Fibroblast of villous mesenchyme (primary cell): Measurements from ENCODE around the gene ZNF423. TPM values are rescaled to one million over a fixed set of nuclear protein-coding genes. Genes with fewer than 3 reads are reported as not detected.
A peak's percentile ranks its signal among the peaks of the same experiment; 100 is the strongest.

Source experiments
- DNase-seq: peaks from one replicate; pipeline ENCODE4 v3.0.0-alpha.2; 2010; ENCODE audit warnings: low read depth
- H3K4me3 ChIP-seq: 2 replicates; pipeline ENCODE4 v1.5.1; 2011; ENCODE audit warnings: low read depth, mild to moderate bottlenecking, low read length
- total RNA-seq: library from RNA; depleted of rRNA; stranded (reverse); fragments of >200 nt; gene quantifications from 2 replicates; pipeline ENCODE4 v1.2.3, GENCODE V29; 2012
- TF ChIP-seq, protein P1 (sequence below): IDR thresholded peaks from 2 replicates; pipeline ENCODE4 v1.5.1; 2012; ENCODE audit warnings: low read depth, mild to moderate bottlenecking, low read length; ENCODE audit not compliant: insufficient read depth

ZNF423 gene
- total RNA-seq, 1 donor: 0.43 TPM

DNA sequence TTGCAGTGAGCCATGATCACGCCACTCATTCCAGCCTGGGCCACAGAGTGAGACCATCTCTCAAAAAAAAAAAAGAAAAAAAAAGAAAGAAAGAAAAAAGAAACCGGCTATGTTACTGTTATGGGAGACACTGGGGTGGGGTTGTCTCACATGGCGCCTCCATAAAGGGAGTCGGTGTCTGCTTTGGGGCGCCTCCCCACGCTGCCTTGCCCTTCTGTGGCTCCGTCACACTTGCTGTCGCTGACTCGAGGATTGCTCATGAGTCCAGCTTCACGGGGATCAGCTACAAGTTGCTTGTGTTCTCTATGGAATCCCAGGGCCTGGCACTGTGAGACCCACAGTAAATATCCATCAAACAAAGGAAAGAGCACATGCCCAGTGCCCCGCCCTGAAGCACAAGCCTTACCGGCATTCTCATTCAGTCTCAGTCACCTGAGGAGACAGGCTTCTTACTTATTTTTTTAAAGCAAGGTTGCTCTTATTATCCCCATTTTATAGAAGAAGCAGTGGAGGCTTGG is 40.6 kb upstream of the ZNF423 start:
- DNase-seq: no peak
- no peak overlapping the region for H3K4me3 ChIP-seq
- TF ChIP-seq, protein P1, sequence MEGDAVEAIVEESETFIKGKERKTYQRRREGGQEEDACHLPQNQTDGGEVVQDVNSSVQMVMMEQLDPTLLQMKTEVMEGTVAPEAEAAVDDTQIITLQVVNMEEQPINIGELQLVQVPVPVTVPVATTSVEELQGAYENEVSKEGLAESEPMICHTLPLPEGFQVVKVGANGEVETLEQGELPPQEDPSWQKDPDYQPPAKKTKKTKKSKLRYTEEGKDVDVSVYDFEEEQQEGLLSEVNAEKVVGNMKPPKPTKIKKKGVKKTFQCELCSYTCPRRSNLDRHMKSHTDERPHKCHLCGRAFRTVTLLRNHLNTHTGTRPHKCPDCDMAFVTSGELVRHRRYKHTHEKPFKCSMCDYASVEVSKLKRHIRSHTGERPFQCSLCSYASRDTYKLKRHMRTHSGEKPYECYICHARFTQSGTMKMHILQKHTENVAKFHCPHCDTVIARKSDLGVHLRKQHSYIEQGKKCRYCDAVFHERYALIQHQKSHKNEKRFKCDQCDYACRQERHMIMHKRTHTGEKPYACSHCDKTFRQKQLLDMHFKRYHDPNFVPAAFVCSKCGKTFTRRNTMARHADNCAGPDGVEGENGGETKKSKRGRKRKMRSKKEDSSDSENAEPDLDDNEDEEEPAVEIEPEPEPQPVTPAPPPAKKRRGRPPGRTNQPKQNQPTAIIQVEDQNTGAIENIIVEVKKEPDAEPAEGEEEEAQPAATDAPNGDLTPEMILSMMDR: no peak

DNA sequence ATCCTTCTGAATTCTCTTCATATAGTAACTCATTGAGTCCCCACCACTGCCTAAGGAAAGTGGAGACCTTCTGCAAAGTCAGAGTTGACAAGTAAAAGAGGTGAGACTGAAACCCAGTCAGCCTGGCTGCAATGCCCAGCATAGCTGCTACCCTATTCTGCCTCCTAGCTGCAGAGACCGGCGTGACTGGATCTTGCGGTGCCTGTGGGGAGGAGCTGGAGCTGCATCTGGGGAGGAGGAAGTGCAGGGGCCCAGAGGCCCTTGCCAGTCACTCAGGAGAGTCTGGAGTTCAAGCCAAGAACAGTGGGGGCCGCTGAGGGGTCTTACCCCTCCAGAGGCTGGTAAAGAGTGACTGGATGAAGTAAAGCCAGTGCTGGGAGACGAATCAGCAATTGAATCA is 35.0 kb upstream of the ZNF423 start:
- no peak for DNase-seq
- TF ChIP-seq, protein P1: peak; percentile 8
- H3K4me3 ChIP-seq: no peak overlapping the region

DNA sequence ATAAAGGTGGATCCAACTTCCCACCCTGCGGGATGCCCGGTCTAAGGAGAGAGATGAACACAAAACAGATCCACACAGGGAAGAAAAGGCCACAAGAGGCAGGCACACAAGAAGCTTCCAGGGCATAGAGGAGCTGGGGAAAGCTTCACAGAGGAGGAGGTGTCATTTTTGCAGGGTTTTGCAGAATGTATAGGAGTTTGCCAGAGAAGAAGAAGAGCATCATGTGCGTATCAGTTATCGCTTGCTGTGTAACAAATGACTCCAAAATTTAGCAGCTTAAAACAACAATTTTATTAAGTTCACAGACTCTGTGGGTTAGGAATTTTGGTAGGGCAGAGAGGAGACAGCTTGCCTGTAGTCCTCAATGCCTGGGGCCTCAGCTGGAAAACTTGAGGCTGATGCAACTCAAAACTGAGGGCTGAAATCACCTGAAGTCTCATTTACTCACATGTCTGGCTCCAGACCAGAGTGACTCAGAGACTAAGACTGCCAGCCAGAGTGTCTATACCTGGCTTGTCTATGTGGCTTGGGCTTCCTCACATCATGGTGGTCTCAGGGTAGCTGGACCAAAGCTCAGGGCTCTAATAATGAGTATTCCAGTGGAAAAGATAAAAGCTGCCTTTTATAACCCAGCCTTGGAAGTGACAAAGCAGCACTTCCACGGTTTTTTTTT is 33.9 kb upstream of the ZNF423 start:
- TF ChIP-seq, protein P1: no peak
- no peak for DNase-seq

DNA sequence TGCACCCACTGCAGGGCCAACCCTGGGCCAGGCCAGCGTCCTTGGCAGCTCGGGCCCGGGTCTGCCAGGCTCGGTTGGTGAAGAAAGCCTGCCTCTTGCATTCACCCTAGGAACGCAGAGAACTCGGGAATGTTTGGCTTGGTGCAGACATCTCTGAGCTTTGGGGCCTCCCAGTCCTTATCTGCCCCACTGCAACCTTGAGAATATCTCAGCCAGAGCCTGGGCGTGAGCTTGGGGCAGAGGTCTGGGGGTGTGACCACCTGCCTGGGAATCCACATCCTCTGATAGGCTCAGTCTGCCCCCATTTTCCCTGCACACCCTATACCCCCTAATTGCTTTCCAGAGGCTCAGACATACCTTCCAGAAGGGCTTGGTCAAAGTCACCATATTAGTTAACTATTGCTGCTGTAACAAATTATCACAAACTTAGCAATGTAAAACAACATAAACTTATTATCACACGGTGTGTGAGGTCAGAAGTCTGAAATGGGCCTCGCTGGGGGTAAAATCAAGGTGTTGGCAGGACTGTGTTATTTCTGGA is 30.7 kb upstream of the ZNF423 start:
- H3K4me3 ChIP-seq: no peak overlapping the region
- TF ChIP-seq, protein P1: no peak
- no peak for DNase-seq

More for the DNA sequence above, 33.9 kb upstream of the ZNF423 start:
- H3K4me3 ChIP-seq: no peak overlapping the region

DNA sequence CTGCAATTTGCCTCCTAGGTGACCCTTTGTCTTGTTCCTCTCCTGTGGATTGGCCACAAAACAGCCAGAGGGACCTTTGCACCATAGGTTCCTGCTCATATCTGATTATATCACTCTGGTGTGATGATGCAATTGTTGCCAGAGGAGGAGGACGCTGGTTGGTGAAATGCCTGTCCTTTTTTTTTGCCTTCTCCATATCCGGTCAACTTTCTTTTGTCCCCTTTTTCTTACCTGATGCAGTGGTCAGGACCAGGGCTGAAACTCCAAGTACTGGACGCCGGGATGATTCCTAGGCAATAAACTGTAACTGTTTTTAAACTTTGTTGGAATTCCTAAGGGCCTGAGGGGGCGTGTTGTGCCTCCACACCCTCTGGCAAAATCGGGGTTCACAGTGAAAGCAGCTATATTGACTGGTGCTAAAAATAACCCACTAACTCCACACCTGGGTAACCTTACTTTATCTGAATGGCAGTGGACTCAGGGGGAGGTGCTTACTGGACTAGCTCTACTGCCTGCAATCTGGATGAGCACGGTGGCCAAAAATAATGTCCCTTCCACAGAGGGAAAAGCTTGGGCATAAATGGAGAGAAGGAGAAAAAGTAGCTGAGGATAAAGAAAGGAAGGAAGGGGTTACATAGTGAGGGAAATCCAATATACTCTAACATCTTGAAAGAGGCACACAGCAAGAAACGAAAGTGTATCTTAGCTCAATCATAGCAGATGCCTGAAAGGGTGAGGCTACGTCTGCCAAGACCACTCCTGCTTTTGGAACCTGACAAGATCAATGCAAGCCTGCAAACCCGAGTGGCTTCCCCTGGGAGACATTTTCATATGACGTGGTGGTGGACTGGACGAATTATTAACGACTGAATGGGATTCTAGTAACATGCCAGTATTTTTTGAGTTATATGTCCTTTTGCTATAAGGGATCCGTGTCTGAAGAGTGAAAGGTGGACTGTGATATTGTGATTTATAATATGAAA is 28.4 kb upstream of the ZNF423 start:
- no peak overlapping the region for H3K4me3 ChIP-seq
- TF ChIP-seq, protein P1: no peak
- no peak for DNase-seq

DNA sequence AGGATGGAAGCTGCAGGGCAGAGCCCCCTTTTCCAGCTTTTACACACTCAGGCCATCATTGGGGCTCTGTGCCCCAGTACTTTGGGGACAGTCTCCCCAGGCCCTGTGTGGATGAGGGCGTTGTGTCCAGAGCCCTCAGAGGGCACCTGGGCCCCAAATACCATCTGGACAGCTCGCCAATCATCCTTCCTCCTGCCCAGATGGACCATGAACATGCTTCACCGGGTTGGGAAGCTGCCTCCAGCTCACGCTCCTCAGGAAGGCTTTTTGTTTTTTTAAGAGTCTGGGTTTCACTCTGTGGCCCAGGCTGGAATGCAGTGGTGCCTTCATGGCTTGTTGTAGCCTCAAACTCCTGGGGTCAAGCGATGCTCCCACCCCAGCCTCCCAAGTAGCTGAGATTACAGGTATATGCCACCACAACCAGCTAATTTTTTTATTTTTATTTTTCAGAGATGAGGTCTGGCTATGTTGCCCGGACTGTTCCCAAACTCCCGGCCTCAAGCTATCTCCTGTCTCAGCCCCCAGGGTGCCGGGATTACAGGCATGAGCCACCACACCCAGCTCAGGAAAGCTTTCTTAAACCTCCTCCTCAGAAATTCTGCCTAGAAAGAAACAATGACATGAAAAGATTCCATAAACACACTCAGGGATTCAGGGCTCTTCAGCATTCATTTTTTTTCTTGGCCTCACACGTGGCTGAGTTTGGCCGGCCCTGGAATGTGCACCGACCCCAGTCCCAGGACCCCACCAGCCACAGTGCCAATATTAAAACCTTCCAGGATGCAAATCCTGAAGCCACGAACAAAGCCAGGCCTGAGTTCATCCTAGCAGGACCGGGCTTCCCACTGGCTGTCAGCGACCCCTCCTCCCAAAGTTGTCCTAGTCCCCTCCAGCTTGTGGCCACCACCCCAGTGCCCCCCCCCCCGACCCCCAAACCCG is 27.4 kb upstream of the ZNF423 start:
- DNase-seq: no peak
- TF ChIP-seq, protein P1: no peak
- no peak overlapping the region for H3K4me3 ChIP-seq
